Measurements from ENCODE around the gene UNC13C.

UNC13C gene

DNA sequence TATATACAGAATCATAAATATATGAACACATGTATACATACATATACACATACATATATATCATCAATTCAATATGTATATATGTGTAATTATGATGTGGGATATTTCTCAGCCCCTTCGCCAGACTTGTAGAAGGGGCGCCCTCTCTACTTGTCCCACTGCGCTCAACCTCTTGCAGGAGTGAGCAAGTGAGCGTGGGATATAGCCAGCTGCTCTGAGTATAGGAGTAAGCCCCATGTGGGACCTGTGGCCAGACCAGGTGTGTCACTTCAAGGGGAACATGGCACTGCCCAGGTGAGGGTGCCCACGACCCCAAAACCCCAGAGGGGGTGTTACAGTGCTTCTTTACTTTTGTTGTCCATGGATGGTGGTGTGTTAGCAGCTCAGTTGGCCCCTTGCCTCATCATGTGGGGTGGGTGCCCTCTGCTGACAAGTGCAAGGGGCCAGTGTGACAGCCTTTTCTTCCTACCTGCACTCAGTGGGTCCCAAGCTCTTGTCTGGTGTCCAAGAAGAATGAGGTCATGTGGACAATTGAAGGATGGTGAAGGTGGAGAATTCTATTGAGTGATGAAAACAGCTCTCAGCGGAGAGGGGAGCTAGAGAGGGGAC, 304.1 kb downstream of the UNC13C start:
- no peak for FAIRE-seq

DNA sequence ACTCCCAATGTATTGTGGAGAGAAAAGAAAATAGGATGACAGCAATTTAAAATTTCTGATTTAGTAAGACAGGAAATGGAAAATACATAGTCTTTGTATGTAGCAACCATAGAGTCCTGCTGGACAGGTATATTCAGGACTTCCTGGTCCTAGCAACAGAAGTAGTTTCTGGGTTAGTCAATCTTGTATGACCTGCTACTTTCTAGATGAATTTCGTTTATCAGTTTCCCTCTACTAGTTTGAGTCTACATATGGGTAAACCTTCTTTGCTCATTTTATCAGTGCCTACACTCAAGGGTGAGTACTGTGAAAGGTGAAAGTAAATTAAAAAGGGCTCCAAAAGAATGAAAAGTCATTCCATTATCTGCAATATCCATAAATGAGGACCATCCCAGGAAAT, 309.8 kb downstream of the UNC13C start:
- FAIRE-seq, result no peak
- DNase-seq (ENCODE audit: insufficient read length, low spot score), result no peak

More for the DNA sequence above, 304.1 kb downstream of the UNC13C start:
- no peak for DNase-seq (ENCODE audit: insufficient read length, low spot score)

DNA sequence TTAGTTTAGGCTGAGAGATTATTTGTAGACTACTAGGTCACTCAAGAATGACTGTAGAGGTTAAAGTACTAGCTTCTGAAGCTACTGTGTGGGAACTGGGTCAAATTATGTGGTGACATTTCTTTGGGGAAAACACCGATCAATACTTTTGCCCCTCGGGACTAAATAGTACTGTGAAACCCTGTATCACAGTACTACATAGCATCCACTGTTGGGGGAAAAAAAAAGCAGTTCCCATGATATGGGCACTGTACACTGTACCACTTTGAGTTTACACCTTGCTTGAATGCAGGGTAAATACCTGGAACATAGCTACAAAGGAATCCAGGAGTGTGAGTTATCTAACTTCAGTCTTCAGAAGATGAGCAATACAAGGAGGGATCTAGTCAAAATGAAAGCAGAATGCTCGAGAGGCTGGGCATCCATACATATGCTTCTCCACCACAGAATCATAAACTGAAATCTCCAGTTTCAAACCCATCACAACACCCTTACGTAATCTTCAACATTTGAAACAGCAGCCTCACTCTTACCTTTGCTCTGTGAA, 311.4 kb downstream of the UNC13C start:
- FAIRE-seq, result no peak
- no peak for DNase-seq (ENCODE audit: insufficient read length, low spot score)

DNA sequence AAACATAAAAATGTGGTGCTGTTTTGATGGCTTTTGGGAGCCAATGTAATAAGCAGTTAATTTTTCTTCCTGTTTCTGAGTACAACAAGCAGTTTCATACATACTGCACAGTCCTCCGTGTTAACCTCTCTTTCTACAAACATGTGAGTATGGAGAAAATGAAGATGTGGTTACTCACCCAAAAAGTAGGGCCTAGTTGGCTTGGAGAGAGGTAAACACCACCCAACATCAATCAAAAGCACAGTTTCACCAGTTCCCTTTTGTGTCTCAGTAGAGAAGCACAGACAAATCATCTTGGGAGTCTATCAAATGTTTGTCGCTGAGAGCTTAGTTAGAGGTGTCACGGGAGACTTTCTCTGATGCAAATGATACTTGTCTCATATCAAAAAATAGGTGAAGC, 320.2 kb downstream of the UNC13C start:
- FAIRE-seq, result no peak

DNA sequence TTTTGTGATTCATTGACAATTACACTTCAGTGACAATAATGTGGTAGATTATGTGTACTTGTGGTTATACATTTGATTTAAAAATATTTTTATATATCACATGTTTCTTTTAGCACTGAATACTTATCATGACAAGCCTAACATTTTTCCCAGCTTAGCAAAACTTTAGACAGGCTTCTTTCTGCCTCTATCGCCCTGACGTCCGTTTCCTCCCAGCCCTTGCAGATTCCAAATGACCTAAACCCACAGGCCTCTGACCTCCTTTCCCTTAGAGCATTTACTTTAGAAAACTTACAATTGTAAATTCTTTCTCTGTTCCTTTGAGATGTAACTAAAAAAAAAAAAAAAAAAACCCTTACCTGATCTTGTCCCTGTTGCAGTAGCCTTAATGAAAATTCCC, 326.1 kb downstream of the UNC13C start:
- FAIRE-seq (no peak), DNase-seq (ENCODE audit: insufficient read length, low spot score) (no peak)

More for the DNA sequence above, 320.2 kb downstream of the UNC13C start:
- no peak for DNase-seq (ENCODE audit: insufficient read length, low spot score)

DNA sequence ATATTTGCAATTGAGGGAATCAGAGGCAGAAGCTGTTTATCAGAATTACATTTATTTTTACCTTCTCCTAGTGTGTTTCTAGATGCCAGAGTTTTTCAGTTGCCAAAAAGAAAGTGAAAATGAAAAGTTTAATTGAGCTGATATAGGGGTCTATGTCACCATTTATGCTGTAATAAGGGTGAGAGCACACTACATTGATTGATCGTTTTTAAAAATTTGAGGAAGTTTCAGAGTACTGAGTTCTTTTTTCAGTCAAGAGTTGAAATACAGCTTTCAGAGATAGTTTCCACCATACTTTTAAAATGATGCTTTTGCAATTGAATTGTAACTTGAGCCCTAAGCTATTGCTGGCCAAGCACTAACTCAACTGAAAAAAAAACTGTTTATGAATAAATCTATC, 326.9 kb downstream of the UNC13C start:
- no peak for FAIRE-seq
- no peak for DNase-seq (ENCODE audit: insufficient read length, low spot score)

DNA sequence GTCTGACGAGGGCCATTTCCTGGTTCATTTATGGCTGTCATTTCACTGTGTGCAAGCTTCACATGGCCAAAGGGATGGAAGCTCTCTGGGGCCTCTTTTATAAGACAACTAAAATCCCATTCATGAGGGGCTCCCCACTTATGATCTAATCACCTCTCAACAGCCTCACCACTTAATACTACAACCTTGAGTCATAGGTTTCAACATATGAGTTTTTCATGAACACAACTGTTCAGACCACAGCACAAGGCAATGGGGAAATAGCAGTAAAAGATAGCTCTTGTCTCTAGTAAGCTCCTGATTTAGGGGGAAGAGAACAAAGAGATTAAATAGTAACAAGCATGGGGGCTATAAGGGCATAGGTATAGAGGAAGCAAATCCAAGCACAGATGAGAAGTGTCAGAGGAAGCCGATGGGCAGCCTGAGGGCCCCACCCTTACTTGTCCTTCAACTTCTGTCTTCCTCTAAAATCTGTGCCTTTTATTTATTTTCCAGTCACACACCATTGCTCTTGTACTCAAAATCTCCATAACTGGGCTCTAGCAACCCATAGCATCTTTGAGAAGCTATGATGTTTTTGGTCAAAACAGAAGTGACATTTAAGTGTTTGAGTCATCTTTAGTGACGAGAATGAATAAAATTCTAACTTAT, 329.1 kb downstream of the UNC13C start:
- DNase-seq (ENCODE audit: insufficient read length, low spot score), result no peak

DNA sequence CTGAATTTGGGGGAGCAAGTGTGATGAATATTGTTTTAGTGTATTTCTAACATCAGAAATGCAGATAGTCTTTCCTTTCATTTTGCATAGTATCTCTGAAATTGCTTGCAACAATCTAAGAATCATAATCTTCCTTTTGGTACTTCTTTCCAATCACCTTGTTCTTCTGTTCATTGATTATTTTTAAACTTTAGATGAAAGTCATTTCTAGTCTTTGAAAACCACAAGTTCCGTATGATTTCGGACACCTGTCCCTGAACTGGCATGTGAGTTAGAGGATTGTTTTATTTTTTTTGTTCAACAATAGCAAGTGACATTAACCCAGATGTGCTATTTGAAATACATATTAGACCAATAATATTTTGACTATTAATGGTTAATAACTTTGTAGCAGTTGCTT, 329.7 kb downstream of the UNC13C start:
- FAIRE-seq, result no peak
- no peak for DNase-seq (ENCODE audit: insufficient read length, low spot score)

More for the DNA sequence above, 329.1 kb downstream of the UNC13C start:
- FAIRE-seq, result no peak

DNA sequence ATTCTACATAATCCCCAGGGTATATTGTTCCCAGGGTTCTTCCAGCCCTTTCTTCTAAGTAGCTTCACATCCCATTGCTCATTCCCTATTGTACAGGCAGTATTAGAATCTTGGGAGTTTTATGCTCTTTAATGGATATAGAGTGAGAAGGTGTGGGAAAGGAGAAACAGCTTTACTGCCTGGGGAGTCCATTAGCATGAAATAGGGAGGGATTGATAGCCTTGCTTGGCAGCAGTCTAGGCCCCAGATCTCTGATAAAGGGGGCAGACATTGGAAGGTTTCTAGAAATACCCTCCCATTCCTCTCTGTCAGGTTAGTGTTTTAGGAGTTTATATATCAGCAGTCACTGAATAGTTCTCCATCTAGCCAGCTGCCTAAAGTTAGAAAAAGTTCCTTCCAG, 334.3 kb downstream of the UNC13C start:
- FAIRE-seq (no peak), DNase-seq (ENCODE audit: insufficient read length, low spot score) (no peak)

DNA sequence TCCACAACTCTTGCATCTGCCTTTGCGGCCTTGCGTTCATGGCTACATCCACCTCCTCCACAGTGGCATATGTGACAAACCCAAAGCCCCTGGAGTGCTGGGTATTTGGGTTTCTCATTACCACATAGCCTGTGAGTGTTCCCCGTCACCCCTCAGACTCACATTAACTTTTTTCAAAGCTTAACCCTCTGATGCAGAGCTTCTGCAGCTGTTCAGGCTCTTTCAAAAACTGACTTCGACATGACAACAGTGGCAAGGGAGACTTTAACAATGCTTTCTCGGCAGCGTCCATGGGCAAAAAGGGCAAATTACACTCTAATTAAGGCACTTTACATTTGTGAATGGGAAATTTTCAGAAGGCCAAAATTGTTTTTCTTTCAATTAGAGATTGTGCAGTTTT, 343.2 kb downstream of the UNC13C start:
- FAIRE-seq (no peak), DNase-seq (ENCODE audit: insufficient read length, low spot score) (no peak)

DNA sequence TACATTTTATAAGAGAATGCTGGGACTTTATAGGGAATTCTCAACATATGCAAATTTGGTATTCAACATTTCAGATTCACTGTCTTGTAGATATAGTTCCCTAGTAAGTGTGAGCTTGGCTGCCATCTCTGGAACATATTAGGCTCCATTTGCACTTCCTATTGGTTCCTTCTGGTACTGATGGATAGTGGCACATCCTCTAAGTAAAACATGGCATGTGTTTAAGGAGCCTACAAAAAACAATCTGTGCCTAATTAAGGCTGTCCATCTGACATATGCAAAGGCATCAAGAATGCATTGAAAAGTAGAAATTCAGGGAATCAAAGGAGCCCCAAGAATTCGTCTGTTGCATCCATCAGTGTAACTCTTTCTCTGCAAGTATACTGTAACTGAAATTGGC, 344.1 kb downstream of the UNC13C start:
- FAIRE-seq (no peak), DNase-seq (ENCODE audit: insufficient read length, low spot score) (no peak)

DNA sequence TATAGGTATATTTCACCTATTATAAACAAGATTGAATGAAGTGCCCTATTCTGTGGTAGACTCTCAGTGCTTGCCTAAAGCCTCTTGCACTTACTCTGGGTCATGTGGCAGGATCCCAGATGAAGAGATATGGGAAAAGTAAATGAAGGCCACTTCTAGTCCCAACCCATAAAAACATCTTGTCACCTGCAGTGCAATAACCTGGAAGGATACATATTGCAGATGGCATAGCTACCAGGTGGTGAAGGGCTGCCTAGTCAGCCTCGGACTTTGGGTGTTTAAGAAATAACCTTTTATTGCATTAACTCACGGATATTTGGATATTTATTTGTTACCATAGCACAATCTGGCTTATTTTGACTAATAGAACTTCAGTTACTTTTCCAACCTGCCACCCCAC, 367.1 kb downstream of the UNC13C start:
- DNase-seq (ENCODE audit: insufficient read length, low spot score) (no peak), FAIRE-seq (no peak)

DNA sequence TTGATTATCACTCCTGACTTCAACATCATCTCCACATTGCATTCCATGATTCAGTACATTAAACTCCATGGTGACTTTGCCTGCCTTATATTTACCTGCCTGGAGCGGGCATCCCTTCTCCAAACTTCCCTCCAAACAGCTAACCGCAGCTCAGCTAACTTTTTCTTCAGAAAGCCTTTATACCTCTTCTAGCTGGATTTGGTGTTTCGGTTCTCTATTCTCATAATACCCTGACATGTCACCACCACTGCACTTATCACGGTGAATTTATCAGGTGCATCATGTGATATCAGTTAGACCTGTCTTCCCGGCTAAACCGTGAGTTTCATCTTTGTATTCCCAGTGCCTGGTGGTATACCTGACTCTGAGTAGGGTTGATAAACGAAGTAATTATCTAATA, 367.6 kb downstream of the UNC13C start:
- DNase-seq (ENCODE audit: insufficient read length, low spot score), result no peak
- no peak for FAIRE-seq

DNA sequence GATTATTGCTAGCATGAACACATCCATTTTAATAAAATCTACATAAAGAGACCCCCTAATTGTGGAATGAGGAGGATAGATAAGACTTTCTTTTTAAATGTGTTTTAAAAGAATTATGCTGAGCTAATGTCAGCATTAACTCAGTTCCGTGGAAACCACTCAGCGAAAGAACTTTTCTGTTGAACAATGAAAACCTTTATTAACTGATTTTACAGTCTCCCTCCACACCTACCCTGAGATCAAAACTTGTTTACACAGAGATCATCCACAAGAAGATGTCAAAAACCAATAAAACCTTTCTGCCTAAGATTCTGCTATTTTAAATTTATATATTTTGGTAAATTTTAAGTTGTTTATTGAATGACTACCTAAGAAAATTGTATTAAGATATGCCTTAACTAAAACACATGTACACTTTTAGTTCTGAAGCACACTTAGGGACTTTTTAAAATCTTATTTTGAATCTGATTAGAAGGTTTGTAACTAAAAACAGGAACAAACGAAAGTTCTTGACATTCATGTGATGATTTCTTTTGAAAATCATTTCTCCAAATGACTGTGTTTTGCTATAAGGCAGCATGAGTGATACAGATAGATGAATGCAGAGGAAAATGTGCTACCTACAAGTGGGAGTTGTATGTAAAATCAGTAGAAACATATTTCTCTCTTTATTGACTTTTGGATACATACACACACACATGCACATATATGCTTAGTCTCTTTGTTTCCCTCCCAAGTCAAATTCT, 369.0 kb downstream of the UNC13C start:
- FAIRE-seq, result no peak
- DNase-seq (ENCODE audit: insufficient read length, low spot score), result no peak

DNA sequence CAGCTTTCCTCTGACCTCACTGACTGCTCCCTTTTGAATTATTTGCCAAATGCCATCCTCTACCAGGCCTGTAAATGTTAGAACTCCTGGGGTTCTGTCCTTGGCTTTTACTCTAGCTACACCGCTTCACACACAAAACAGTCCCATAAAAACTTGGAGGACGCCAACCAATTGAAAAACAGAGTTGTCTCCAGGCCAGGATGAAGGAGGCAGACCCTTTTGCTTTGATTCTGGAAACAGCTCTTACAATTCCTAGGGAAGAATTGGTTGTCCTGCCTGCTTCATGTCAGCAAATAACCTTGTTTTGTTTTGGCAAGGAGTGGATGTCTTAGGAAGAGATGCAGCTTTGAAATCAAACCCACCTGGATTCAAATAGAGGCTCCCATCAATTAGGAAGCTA, 375.5 kb downstream of the UNC13C start:
- DNase-seq (ENCODE audit: insufficient read length, low spot score) (no peak), FAIRE-seq (no peak)

DNA sequence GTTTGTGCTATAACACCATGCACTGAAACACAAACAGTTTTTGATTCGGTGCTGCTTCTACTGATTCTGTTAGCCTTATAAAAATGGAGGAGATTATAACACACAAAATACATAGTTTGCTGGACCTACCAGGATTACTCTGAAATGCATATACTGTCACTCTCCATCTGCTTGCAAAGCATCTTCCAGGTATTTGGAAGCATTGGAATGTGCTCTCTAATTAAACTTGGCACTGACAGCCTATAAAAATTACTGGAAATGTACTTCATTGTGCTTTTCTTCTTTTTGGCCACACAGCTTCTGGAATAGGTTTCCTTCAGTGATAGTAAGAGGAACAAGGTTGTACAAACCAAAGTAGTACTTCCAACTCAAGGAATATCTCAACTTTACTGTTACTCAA, 376.1 kb downstream of the UNC13C start:
- no peak for DNase-seq (ENCODE audit: insufficient read length, low spot score)
- FAIRE-seq, result no peak

DNA sequence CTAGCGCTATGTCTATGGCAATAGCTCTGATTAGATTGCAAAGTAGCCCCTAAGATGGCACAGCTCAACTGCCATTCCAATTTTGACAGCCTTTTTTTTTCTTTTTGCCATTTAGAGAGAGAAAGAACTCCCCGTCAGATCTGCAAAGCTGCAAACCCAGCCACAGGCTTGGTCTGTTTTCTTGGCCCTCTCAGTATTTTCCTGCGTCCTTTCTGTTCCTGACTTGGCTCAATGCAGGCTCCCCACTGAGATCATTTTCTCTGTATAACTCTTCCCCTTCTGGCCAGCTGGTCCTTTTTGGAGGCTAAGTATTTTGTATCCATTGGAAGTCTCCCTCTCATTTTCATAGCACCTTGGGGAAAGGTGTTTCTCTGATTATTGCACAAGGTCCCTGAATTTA, 386.7 kb downstream of the UNC13C start:
- FAIRE-seq, result no peak
- DNase-seq (ENCODE audit: insufficient read length, low spot score), result no peak

DNA sequence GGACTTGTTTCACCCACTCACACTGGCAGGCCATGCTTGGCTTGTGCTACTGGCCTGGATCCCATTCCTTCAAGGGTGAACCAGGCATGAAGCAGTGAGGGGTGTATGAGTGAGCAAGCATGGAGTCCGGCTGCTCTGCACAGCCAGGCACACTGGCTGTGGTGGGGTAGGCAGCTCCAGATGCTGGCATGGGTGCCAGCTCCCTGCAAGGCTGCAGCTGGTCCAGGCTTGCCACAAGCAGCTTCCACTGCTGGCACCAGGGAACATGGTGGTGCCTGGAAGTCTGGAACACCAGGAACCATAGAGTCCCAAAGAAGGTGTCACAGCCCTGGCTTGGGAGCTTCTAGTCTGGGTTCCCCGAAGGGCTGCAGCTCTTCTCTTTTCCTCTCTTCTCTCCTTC, 395.1 kb downstream of the UNC13C start:
- DNase-seq (ENCODE audit: insufficient read length, low spot score), result no peak
- no peak for FAIRE-seq

DNA sequence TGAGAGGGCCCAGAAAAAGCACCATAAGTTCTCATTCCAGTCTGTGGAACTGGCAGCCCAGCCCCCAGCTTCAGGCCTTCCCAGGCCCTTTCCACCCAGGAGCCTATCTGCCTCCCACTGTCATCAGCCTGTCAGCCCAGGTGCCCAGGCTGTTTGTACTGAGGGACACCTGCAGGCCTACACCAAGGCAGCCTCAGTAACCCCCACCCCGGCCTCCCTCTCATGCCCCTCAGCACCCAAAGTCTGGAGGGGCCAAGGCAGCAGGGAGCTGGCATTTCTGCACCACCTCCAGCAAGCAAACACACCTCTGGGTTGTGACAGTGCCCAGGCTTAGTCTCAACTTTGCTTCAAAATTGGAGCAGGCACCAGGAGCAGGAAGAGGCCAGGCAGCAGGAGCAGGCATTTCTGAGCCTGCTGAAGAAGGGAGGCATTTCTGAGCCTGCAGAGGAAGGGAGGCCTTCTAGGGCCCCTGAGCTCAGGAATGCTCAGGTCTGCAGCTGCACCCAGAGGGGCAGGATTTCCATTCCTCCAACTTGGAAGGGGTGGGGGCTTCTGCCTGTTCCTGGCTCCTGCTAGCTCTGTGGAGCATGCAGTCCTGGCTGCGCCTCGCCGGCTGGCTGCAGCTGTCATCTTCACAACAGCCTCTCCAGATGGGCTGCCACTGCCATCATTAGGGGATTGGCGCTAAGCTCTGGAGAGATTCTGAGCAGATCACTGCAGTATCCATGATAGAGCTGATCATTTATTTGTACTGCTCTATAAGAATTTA, 396.1 kb downstream of the UNC13C start:
- FAIRE-seq, result no peak
- DNase-seq (ENCODE audit: insufficient read length, low spot score), result no peak

DNA sequence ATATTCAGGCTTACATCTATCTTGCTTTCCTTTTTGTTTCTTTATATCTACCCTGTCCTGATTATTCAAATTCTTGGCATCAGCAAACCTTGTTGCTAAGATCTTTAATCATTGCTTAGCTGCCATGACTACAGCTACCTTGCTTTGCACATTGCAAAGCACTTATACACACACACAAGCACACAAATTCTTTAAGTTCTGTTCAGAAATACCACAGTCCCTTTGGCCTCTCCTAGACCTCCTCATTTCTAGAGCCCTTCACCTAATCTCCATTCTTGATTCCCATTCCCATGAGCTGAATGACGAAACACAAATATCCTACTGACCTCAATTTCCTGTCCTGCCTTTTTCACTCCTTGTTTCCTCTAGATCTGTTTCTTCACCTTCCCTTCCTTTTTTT, 409.6 kb downstream of the UNC13C start:
- DNase-seq (ENCODE audit: insufficient read length, low spot score) (no peak), FAIRE-seq (no peak)

DNA sequence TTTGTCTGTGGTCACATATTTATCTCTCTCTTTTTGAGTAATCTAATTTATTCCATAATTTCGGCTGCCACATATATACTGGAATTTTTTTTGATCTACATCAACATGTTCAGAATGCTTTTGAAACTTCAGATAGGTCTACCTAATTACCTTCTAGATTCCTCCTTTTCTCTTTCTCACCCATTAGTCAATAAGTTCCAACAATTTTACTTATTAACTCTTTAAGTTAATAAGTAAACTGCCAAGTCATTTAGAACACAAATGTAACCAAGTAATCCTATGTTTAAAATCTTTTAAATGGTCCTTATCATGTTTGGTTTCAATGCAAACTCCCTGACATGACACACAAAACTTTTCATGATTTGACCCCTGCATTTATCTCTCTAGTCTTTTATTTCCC, 410.5 kb downstream of the UNC13C start:
- DNase-seq (ENCODE audit: insufficient read length, low spot score) (no peak), FAIRE-seq (no peak)

Data from HTR-8/SVneo (cell line).